CD4-positive, alpha-beta T cell treated with Interleukin-10 for 1 hour (primary cell): ENCODE data around the gene RPS28.
"Not testable (repeated sequence)": the region's sequence is repeated elsewhere in the genome, so short reads cannot be mapped to it uniquely, and the experiment has no call there.

ENCODE experiments used
- DNase-seq: peaks from one replicate; pipeline ENCODE4 v3.0.0-alpha.2; 2020

The RPS28 gene

DNA sequence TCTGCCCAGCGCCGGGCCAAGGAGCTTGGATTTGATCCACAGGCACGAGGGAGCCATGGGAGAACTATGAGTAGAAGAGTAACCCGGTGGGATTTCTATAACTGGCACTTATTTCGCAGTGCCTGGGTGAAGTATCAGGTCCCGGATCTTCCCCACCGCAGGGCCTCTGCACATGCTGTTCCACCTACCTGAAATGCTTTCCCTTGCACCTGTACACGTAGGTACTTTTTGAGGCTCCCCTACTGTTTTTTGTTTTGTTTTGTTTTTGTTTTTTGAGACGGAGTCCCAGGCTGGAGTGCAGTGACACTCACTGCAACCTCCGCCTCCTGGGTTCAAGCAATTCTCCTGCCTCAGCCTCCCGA is 22.2 kb downstream of the RPS28 start:
- DNase-seq, result no peak

DNA sequence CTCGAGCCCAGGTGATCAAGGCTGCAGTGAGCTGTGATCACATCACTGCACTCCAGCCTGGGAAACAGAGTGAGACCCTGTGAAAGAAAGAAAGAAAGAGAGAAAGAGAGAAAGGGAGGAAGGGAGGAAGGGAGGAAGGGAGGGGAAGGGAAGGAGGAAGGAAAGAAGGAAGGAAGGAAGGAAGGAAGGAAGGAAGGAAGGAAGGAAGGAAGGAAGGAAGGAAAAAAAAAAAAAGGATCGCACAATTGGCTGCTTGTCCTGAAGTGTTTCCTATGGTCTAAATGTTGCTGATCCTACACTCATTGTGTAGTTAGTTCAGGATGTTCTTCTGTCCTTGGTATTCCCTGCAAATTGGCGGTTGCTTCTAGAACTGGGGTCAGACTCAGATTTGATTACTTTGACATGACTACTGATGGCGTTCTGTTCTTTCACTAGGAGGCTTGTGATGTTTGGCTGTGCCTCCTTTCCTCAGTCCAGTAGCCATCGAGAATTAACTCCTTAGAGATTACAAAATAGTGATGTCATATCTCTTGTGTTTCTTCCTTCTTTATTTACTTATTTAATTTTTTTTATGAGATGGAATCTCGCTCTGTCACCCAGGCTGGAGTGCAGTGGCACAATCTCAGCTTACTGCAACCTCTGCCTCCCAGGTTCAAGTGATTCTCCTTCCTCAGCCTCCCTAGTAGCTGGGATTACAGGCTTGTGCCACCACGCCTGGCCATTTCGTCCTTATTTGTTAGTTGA is 28.5 kb downstream of the RPS28 start:
- not testable (repeated sequence) for DNase-seq

DNA sequence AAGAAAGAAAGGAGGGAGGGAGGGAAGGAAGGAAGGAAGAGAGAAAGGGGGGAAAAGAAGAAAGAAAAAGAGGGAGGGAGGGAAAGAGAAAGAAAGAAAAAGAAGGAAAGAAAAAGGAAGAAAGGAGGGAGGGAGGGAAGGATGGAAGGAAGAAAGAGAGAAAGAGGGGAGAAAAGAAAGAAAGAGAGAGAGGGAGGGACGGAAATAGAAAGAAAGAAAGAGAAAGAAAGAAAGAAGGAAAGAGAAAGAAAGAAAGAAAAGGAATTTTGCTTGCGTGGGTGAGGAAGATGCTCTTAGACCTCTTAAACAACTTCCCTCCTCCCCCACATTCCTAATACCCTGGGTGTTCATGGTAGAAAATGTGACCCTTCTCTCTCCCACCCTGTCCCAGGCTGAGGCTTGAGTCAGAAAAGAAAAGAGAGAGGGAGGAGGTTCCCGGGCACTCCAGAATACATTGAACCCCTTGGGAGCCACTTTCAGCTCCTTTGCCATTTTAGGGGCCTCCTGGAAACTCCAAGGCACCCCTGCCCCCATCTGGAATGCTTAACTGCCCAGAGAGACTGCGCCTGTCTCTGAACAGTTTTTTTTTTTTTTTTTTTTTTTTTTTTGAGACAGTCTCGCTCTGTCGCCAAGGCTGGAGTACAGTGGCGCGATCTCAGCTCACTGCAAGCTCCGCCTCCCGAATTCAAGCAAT is 31.0 kb downstream of the RPS28 start:
- no peak for DNase-seq

DNA sequence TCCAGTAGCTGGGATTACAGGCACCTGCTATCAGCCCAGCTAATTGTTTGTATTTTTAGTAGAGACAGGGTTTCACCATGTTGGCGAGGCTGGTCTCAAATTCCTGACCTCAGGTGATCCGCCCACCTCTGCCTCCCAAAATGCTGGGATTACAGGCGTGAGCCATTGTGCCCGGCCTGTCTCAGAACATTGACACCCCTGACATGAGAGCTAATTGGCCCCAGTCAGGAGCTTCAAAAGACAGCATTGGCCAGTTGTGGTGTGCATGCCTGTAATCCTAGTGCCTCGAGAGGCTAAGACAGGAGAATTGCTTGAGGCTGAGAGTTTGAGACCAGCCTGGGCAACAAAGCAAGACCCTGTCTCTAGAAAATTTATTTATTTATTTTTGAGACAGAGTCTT is 31.5 kb downstream of the RPS28 start:
- not testable (repeated sequence) for DNase-seq

DNA sequence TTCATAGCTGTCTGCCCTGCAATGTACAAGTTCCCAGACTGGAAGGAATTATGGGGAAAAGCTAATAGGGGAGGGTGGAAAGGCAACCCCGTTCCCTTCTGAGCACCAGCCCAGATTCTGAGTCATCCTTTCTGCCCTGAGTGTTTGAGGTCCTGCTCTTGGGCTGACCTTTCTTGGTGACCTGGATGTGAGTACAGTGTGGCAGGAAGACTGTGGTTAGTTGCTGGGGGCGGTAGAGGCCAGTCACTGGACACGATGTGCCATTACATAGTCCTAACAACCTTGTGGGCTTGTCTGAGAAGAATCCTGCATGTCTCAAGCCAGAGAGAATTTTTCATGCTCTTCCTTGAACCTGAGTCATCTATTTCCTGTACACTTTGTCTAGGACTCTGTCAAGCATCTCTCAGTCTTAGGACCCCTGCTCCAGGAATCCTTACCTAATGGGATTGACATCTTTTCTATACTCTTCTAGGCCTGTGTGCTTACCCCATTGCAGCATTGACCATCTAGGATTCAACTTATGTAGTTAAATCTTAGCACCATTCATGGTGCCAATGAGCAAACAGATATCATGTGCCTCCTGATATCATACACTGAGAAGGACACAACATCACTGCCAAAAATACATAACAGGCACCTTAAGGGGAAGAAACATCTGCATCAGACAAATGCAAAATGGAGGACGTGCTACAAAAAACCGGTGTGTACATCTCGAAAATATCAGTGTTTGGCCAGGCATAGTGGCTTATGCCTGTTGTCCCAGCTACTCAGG is 34.5 kb downstream of the RPS28 start:
- DNase-seq, result no peak

DNA sequence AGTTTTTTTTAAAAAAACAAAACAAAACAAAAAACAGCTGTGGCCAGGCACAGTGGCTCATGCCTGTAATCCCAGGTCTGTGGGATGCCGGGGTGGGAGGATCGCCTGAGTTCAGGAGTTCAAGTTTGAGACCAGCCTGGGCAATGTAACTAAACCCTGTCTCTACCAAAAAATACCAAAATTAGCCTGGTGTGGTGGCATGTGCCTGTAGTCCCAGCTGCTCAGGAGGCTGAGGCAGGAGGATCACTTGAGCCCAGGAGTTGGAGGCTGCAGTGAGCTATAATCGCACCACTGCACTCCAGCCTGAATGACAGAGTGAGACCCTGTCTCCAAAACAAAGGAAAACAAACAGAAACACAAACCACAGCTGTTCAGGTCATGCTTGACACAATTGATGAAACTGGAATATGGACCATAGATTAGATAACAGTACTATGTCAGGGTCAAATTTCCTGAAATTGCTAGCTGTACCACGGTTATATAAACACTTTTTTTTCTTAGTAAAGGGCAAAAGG is 35.8 kb downstream of the RPS28 start:
- DNase-seq, result no peak

DNA sequence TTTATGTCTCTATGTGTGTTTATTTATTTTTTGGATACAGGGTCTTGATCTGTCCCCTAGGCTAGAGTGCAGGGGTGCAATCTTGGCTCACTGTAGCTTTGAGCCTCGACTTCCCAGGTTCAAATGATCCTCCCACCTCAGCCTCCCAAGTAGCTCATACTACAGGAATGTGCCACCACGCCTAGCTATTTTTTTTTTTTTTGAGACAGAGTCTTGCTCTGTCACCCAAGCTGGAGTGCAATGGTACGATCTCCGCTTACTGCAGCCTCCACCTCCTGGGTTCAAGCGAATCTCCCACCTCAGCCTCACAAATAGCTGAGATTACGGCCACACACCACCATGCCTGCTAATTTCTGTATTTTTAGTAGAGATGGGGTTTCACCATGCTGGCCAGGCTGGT is 37.7 kb downstream of the RPS28 start:
- DNase-seq, result no peak

- no peak for DNase-seq
Observed at GRCh38 chr19:8360196-8360595, 38.9 kb downstream of the RPS28 start.

GRCh38 chr19:8361921-8362793 is 40.9 kb downstream of the RPS28 start:
- DNase-seq, result no peak

DNA sequence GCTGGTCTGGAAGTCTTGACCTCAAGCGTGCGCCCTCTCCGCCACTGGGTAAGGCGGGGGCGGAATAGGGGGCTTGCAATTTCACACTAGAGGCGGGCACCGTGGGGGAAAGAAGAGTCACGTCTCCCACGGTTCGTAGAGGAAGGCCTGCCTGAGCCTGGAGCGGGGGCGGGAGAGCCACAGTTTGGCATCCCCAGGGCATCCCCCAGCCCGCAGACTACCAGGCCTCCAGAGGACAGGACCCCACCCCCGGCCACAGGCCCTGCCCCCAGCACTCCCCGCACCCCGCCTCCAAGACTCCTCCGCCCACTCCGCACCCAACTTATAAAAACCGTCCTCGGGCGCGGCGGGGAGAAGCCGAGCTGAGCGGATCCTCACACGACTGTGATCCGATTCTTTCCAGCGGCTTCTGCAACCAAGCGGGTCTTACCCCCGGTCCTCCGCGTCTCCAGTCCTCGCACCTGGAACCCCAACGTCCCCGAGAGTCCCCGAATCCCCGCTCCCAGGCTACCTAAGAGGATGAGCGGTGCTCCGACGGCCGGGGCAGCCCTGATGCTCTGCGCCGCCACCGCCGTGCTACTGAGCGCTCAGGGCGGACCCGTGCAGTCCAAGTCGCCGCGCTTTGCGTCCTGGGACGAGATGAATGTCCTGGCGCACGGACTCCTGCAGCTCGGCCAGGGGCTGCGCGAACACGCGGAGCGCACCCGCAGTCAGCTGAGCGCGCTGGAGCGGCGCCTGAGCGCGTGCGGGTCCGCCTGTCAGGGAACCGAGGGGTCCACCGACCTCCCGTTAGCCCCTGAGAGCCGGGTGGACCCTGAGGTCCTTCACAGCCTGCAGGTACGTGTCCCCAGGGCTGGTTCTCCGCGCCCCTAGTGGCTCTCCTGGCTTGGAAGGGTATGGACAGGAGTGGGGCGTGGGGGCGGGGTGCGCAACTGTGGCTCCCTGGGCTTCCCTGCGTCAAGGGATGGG is 42.8 kb downstream of the RPS28 start, which contains the start of gene ANGPTL4:
Gene ANGPTL4, plus strand, starts transcription at position 353 of the 969 bp plus-strand sequence. Its CDS starts 167 bp downstream, at position 520.
- DNase-seq, result peak; percentile 52

- no peak for DNase-seq
Observed at GRCh38 chr19:8366121-8366581, 44.9 kb downstream of the RPS28 start.

DNA sequence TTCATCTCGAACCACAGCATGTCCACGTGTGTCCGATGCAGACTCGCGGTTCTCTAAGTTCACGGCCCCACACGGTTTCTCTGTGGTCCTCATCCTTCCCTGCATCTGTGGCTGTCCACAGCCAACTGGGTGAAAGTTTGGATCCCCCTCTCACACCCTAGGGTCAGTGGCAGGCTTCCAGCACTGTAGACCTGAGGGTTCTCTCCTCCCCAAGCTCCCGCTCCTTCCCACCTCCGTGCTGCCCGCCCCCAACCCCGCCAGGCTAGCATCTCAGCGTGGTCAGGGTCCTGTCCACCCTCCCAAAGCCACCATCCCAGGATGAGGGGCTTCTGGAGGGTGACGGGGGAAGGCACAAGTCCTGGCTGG is 45.6 kb downstream of the RPS28 start:
- DNase-seq, result no peak

DNA sequence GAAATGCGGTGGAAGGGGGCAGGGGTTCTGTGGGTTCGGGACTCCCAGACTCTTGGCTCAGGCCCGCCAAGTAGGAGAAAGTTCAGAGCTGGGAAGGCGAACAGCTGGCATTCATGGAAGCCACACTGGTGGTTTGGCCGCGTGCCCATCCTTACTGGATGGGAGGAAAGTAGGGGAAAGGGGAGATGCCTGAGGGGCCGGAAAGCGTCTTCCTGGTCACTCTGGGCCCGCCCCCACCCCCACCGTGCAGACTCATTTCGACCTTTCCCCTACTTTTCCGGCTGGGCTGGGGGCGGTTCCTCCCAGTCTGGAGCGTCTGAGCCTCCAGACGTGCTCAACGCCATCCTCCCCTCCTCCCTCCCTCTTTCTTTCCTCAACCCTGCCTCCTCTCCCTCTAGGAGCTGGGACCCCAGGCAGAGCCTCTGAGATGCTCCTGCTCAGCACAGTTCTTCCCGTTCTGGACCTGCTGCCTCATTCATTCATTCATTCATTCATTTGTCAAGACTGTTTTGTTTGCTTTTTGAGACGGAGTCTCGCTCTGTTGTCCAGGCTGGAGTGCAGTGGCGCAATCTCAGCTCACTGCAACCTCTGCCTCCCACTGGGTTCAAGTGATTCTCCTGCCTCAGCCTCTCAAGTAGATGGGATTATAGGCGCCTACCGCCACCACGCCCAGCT is 46.2 kb downstream of the RPS28 start:
- DNase-seq, result no peak

GRCh38 chr19:8370176-8371010 is 49.1 kb downstream of the RPS28 start:
- DNase-seq, result no peak

DNA sequence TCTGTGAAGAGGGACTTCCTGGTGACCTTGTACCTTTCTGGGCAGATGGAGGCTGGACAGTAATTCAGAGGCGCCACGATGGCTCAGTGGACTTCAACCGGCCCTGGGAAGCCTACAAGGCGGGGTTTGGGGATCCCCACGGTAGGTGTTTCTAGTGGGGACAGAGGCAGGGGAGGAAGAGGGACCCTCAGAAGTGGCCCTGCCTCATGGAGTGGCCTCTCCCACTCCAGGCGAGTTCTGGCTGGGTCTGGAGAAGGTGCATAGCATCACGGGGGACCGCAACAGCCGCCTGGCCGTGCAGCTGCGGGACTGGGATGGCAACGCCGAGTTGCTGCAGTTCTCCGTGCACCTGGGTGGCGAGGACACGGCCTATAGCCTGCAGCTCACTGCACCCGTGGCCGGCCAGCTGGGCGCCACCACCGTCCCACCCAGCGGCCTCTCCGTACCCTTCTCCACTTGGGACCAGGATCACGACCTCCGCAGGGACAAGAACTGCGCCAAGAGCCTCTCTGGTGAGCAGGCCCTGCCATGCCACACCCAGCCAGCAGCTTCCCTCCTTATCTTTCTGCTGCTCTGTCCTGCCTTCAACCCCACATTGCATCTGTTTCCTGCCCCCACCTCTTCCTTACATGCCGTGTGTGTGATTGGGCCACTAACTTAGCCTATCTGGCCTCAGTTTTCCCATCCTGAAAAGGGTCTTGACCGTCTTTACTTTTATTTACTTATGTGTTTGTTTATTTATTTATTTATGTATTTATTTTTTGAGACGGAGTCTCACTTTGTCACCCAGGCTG is 49.9 kb downstream of the RPS28 start:
- DNase-seq, result no peak
